Left ventricle myocardium inferior (tissue), 1 donor: ENCODE measurements around the gene EPHA4. TPM values are rescaled to one million over a fixed set of nuclear protein-coding genes. Genes with fewer than 3 reads are reported as not detected.

Experiments
- DNase-seq: peaks from one replicate; pipeline ENCODE4 v3.0.0-alpha.2; 2020
- H3K27ac ChIP-seq: fragments of 200-600 bp; replicated peaks from 2 replicates; pipeline ENCODE4 v1.8.0; 2021
- H3K27me3 ChIP-seq: fragments of 200-600 bp; 2 replicates; pipeline ENCODE4 v1.8.0; 2021; ENCODE audit warnings: low read depth
- H3K36me3 ChIP-seq: fragments of 200-600 bp; 2 replicates; pipeline ENCODE4 v1.8.0; 2021
- H3K4me1 ChIP-seq: fragments of 200-600 bp; 2 replicates; pipeline ENCODE4 v1.8.0; 2021
- H3K4me3 ChIP-seq: fragments of 200-600 bp; 2 replicates; pipeline ENCODE4 v1.8.0; 2021; ENCODE audit warnings: mild to moderate bottlenecking, moderate library complexity
- H3K9me3 ChIP-seq: fragments of 200-600 bp; replicated peaks from 2 replicates; pipeline ENCODE4 v1.8.0; 2021
- intact Hi-C: fragments of 100-400 bp; cut with micrococcal nuclease; formaldehyde crosslinking; loops from one replicate; pipeline ENCODE4 v1.11.0; 2022
- total RNA-seq: library from RNA; stranded (reverse); fragmentation: NEBNext Ultra II Directional; extraction: Animal tissue kit (Norgen Biotek cat#: 25700); gene quantifications from one replicate; pipeline ENCODE4 v1.2.1, GENCODE V29; 2021
- TF ChIP-seq, protein P1 (sequence below): fragments of 200-600 bp; IDR thresholded peaks from 2 replicates; pipeline ENCODE4 v1.8.0; 2021; ENCODE audit warnings: antibody characterized with exemption, mild to moderate bottlenecking, borderline replicate concordance
- donor health status: DM: no; HTN: yes; CAD: no; lungs with severe emphysema.

Gene EPHA4
- total RNA-seq, 1 donor from 2014 or later = 40.6 TPM

DNA sequence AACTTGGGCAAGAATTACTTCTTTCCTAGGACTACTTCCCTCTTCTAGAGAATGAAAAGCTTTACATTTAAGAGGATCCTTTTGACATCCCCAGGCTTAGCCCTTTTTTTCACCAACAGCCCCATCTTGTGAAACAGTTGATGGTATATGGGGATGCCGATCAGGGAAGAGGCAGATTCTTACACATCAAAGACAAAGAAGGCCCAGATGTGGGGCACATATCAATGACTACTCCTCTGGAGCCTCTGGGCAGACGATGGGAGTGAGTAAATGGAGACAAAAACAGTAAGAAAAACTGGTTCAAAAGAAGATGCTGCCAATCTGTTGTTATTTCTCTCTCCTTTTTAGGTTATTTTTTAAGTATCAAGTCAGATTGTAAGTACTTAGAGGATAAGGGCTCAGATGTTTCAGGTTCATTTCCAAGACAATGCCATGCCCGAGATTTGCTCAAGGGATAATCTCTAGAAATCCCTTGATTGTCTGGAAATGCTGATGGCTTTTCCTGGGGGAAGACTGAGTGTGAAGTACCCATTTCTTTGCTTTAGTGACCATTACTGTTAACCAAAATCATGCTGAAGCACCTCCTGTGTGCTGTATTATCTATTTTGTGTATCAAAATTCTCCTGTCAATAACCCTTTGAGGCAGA is 117.5 kb downstream of the EPHA4 start:
- Histone ChIP-seq H3K4me3 (no peak overlapping the region), H3K27me3 (no peaks in the 10 kb centered on the region), H3K36me3 (peaks cover 6% of the 10 kb centered on the region), H3K27ac (no peak overlapping the region), H3K9me3 (no peaks in the 10 kb centered on the region), H3K4me1 (no peaks in the 10 kb centered on the region)
- no peak for DNase-seq
- TF ChIP-seq, protein P1, sequence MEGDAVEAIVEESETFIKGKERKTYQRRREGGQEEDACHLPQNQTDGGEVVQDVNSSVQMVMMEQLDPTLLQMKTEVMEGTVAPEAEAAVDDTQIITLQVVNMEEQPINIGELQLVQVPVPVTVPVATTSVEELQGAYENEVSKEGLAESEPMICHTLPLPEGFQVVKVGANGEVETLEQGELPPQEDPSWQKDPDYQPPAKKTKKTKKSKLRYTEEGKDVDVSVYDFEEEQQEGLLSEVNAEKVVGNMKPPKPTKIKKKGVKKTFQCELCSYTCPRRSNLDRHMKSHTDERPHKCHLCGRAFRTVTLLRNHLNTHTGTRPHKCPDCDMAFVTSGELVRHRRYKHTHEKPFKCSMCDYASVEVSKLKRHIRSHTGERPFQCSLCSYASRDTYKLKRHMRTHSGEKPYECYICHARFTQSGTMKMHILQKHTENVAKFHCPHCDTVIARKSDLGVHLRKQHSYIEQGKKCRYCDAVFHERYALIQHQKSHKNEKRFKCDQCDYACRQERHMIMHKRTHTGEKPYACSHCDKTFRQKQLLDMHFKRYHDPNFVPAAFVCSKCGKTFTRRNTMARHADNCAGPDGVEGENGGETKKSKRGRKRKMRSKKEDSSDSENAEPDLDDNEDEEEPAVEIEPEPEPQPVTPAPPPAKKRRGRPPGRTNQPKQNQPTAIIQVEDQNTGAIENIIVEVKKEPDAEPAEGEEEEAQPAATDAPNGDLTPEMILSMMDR = no peak
- intact Hi-C loops = no loop called here

GRCh38 chr2:221451862-221452788 is 120.0 kb downstream of the EPHA4 start:
- peaks cover 7% of the 10 kb centered on the region for H3K4me1 ChIP-seq
- H3K36me3 ChIP-seq = peaks cover 6% of the 10 kb centered on the region
- H3K4me3 ChIP-seq = no peak overlapping the region
- no peak for DNase-seq
- no peaks in the 10 kb centered on the region for H3K9me3 ChIP-seq
- no peaks in the 10 kb centered on the region for H3K27me3 ChIP-seq
- intact Hi-C loops = no loop called here
- TF ChIP-seq, protein P1 = no peak
- no peak overlapping the region for H3K27ac ChIP-seq

GRCh38 chr2:221450280-221450679 is 121.8 kb downstream of the EPHA4 start:
- Histone ChIP-seq H3K27ac (no peak overlapping the region), H3K27me3 (no peaks in the 10 kb centered on the region), H3K36me3 (peaks cover 6% of the 10 kb centered on the region), H3K4me3 (no peak overlapping the region), H3K4me1 (peaks cover 7% of the 10 kb centered on the region), H3K9me3 (no peaks in the 10 kb centered on the region)
- DNase-seq = no peak
- intact Hi-C loops = no loop called here
- TF ChIP-seq, protein P1 = no peak

DNA sequence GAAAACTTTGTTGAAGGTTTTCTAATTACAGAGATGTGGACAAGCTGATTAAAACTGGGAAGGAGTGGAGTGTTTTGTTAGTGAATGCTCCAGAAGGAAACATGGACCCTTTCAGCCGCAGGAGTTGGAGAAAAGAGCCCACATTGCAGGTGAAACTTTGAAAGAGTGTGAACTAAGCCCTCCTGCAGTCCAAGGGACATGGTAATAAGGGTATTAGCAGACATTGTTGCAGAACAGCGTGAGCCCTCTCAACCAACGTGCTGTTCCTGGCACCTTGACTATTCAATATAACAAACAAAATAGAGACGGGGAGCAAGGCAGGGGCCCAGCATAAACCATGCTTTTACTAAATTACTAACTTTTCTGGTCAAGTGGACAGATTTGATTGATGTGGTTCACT is 122.7 kb downstream of the EPHA4 start:
- peaks cover 14% of the 10 kb centered on the region for H3K4me1 ChIP-seq

GRCh38 chr2:221448844-221449390 is 123.2 kb downstream of the EPHA4 start:
- Histone ChIP-seq H3K36me3 (peaks cover under 1% of the 10 kb centered on the region), H3K9me3 (no peaks in the 10 kb centered on the region), H3K27ac (no peak overlapping the region), H3K4me3 (no peak overlapping the region), H3K4me1 (peaks cover 19% of the 10 kb centered on the region), H3K27me3 (no peaks in the 10 kb centered on the region)
- DNase-seq = no peak
- TF ChIP-seq, protein P1 = no peak
- intact Hi-C loops = no loop called here

More for the DNA sequence above, 122.7 kb downstream of the EPHA4 start:
- intact Hi-C loops = no loop called here
- DNase-seq = no peak
- TF ChIP-seq, protein P1 = no peak
- H3K27ac ChIP-seq = no peak overlapping the region
- H3K36me3 ChIP-seq = peaks cover 5% of the 10 kb centered on the region
- H3K9me3 ChIP-seq = no peaks in the 10 kb centered on the region
- no peak overlapping the region for H3K4me3 ChIP-seq
- no peaks in the 10 kb centered on the region for H3K27me3 ChIP-seq
